Stimulated activated CD4-positive, alpha-beta T cell treated with anti-CD3 and anti-CD28 coated beads, Interleukin-2, amount 100 ng/mL, for 24 hours (primary cell): ENCODE results near the gene HOXB9.
A peak's percentile ranks its signal among the peaks of the same experiment; 100 is the strongest.

Source experiments
- DNase-seq, 2 donors: peaks; one replicate each; pipeline ENCODE4 v3.0.0-alpha.2; 2020

The HOXB9 gene

DNA sequence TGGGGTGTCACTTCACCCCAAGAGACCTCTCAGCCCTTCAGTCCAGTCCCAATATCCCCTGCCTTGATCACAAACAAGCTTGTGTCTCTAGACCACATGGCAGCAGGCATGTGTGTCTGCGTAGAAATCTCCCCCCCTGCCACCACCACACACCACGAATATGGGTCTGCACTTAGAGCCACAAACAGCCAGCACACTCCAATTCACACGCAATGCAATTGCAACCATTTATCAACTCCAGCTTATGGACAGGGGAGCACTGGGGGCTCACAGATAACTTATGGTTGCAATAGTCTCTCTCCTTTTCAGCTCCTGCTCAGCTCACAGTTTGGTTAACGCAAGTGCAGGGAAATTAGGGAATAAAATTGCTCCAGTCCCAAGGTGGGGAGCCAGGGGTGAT lies 2.6 kb downstream of the HOXB9 start:
- no peak for DNase-seq

- no peak for DNase-seq
These were observed 3.3 kb downstream of the HOXB9 start for GRCh38 chr17:48622857-48623256.

DNA sequence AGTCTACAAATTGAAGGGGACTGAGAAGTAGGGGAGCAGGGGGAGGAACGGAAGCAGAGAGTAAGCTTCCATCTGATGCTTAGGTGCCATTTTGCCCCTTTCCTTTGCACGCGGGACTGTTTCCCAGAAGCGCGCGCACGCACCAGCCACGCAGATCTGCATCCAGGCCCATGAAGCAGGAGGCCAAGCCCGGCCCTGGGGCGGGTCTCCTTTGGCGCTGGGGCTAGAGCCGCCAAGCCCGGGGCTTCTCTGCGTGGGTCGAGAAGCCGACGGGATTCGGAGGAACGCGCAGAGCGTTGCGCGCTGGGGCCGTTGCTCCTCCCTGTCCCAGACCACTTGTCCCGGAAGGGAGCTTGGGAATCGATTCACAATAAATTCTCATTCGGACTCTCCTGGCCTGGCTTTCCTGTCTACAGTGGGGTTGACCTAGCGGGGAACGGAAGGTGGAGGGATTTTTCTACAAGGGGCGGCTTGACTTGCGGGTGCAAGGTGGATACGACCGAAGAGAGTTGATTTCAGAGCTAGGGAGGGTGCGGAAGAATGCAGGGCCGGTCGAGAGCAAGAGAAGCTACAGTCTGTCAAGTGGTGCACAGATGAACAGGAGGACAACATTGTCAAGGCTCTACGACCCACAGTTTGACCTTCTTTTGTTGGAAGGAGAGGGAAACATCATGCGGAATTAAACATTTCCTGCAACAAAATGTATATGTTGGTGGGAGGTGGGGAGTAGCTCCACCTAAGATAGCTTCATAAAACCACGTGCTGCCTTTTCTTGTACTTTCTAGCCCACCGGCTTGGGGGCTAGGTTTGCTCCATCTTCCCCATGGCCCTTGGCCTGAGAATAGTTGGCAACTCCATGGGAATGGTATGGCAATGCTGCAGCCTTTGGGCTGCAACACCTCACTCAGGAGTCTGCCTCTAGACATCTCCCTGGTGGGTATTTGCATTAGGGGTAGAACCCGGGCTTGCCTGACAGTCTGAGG lies 4.5 kb downstream of the HOXB9 start:
- DNase-seq = no peak

DNA sequence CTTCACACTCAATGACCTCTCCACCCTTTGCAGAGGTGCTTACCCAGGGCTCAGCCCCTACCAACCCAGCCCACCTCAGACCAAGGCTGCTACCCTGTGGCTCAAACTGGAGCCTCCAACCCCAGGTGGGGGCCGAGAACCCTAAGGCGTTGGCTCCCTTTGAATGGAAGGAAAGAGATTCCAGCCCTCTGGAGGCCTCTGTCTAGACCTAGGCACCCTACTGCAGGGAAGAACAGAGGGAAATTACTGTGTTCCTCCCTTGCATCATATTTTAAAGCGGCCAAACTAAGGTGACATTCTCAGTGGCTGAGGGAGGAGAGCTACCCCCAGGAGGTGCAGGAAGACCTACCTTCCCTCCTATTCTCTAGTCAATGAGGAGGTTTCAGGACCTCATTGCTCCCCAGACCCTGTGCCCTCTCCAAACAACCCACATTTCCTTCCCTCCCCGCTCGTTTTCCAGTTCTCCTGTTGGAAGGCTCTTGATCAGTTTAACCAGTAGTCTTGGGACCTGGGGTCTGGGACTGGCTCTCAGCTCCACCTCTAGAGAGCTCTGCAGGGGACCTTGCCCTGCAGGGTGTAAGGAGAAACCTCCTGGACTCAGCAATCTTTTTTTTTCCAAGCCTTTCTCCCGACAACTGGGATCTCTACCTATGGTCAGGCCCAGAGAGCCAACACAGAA lies 5.6 kb downstream of the HOXB9 start:
- DNase-seq = no peak

DNA sequence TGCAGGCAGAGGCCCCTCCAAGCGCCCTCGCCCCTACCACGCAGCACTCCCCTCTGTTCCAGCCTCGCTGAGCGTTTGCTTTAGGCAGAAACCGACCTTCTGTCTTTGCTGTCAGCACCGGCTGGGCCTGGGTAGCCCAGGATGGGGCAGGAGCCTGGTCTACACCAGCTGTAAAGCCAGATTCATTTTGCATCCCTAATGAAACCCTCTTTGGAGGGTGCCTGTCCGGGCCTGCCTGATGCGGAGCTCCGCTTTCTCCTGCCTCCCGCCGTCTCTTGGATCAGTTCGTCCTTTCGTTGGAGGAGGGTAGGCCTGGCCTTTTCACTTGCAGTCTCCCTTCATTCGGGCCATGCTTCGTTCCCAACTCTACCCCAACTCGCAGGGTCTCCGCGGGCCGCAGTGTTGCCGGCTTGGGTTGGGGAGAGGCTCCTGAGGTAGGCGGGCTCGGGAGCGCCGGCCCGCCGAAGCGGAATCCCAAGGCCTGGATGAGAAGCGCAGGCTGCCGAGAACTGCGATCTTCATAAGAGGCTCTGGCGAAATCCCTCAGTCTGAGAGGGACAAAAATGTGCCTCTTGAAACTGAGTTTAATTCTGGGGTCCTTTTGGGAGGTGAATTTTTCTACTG lies 6.2 kb downstream of the HOXB9 start:
- no peak for DNase-seq

- peak; percentile 87 to 88 for DNase-seq
These were observed 7.8 kb downstream of the HOXB9 start for GRCh38 chr17:48618256-48618896.

GRCh38 chr17:48617471-48618255 lies 8.5 kb downstream of the HOXB9 start:
- no peak for DNase-seq

DNA sequence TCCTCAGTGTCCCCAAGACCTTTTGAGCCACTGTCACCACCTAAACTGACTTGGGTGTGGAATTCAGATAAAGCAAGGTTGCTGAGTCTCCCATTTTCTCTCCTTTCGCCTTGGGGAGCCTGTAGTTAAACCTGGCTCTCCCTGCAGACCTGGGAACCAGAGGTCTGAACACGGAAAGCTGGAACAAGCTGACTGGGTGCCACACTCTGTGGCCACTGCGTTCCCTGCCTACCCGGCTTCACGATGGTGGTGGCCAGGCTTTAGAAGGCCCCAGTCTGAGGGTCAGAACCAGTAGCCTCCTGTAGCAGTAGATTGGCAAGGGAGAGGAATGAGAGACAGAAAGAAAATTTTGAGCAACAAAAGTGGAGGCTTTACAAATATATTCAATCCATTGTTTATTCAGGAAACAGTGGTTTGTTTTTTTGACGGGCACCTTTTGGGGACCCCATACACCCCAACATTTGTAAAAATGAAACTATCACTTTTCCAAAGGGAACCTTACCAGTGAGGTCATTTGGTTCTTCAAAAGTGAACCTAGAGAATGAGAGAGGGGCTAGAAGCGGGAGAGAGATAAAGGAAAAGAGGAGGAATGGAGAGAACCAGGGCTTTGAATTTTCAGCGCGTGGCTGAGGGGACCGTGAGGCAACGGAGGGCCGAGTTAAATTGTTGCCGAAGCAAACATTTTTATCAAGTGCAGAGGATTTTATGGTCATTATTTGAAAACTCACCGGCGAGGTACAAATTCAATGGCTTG lies 9.3 kb downstream of the HOXB9 start:
- DNase-seq = no peak

DNA sequence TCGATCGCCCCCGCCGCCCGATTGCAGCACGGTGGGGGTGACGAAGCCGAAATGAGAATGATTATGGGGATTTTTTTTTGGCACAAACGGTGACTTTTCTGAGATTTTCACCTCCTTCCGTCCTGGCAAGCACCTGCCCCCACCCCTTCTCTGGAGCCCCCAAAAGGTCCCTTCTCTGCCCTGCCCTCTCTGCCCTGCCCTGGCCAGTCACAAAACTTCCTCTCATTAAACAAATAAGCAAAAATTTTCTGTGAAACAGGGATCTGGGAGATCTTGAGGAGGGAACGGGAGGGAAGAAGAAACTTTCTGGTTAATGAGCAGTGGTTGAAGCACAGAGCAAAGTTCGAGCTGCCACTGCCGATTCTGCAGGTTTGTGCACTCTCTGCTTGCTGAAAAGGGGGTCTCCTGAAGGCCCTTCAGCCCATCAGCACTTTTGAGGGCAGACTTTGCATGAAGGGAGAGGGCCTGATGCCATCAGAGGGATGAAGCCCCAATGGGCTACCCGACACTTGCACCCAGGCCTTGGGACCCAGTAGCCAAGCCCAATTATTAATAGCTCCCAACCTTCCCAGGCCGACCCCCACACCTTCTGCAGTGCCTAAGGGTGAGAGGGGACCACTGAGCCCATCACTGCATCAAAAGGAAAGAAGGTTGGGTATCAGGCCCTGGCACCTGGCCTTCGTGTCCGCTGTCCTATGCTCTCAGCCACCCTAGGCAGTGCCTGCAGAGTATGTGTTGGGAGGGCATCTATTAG lies 10.0 kb downstream of the HOXB9 start:
- DNase-seq = no peak

GRCh38 chr17:48615047-48615962 lies 10.9 kb downstream of the HOXB9 start, which contains the start of gene HOXB8:
HOXB8 (minus strand) TSS chr17:48615292; CDS start chr17:48614704, 588 bp downstream.
- no peak for DNase-seq

DNA sequence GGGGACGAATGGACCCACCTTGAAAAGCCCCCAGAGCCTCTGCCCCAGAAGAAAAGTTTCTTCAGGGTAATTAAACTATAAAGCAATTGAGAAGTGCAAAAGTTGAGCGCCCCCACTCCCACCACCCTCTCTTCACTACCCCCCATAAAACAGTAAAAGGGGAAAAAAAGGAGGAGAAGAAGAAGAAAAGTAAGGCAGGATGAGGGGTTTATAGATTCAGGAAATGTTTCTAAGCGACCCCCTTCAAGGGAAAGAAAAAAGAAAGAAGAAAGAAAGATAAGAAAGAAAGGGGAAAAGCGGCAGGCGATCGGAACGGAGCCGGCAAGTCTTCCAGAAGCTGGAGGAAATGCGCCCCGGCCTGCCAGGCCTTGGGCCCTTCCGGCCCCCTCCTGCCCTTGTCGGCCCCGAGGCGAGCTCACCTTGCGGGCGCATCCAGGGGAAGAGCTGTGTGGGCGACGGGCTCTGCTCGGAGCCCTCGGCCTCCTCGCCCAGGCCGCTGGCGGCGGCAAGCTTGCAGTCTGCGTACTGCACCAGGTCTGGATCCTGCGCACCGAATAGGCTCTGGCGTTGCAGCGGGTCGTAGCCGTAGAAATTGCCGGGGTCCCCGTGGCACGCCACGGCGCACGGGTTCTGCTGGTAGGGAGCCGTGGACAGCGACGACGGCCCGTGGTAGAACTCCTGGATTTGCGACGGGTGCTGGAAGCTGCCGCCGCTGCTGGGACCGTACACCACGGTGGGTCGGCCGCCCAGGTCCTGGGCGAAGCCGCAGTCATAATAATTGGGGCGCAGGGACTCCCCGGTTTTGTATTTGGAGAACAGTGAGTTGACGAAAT lies 12.1 kb downstream of the HOXB9 start:
- DNase-seq = peak in 1 of 2 donors; percentile 47

- DNase-seq = peak; percentile 50 to 57
These were observed 13.1 kb downstream of the HOXB9 start for GRCh38 chr17:48612854-48613691.

- DNase-seq = no peak
These were observed 13.7 kb downstream of the HOXB9 start for GRCh38 chr17:48612456-48612853.

- peak in 1 of 2 donors; percentile 36 for DNase-seq
These were observed 14.3 kb downstream of the HOXB9 start for GRCh38 chr17:48611681-48612455.

DNA sequence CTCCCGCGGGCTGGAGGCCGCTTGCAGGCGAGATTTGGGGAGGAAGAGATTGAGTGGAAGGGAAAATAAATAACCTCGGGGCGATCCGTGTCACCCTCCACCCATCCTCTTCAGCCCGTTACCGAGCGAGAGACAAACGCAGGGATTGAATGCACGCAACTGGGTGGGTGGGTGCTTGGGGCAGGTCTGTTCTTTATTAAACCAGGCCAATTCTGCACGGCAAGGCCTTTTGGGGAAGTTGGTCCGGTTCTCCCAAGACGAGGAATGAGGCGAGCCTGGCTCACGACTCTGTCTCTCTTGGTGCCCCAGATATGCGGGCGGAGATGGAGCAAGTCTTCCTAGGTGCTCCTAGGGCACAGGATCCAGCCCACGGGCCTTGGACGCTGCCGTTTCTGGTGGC lies 14.9 kb downstream of the HOXB9 start:
- DNase-seq = no peak
